SK-N-SH (cell line): Measurements from ENCODE around the gene G6PC2. TPM values are rescaled to one million over a fixed set of nuclear protein-coding genes. Genes with fewer than 3 reads are reported as not detected.

ENCODE experiments used
- CTCF ChIA-PET: fragments of 300-600, 350-600 bp; formaldehyde crosslinking; extraction: SDS; loops from one replicate; lab custom pipeline; 2021; lab: Yijun Ruan, JAX
- POLR2A ChIA-PET: fragments of 350-600 bp; sonication (Branson Sonifier 250); formaldehyde crosslinking; extraction: SDS; loops from one replicate; lab custom pipeline; 2020; ENCODE audit warnings: antibody characterized with exemption, inconsistent platforms; lab: Yijun Ruan, JAX
- DNase-seq: peaks from one replicate; pipeline ENCODE4 v3.0.0; 2012
- H2AFZ ChIP-seq: fragments of 200-600 bp; sonication (generic); 2 replicates; pipeline ENCODE4 v1.8.1; 2016; ENCODE audit warnings: antibody characterized with exemption, mild to moderate bottlenecking, low read depth
- H3F3A ChIP-seq: fragments of 200-600 bp; sonication (generic); replicated peaks from 2 replicates; pipeline ENCODE3; 2016; ENCODE audit warnings: antibody characterized with exemption, mild to moderate bottlenecking; ENCODE audit not compliant: insufficient read depth
- H3K27ac ChIP-seq, 2 experiments: fragments of 200-500 bp in 1 of 2; fragments of 200-600 bp in 1 of 2; sonication (Bioruptor generic) in 1 of 2; sonication (generic), shearing (Covaris generic) in 1 of 2; 2 replicates each; pipeline versions ENCODE4 v1.5.1 to v1.6.1; 2014 to 2016; ENCODE audit warnings: low read depth in 2 of 2, inconsistent platforms in 1 of 2, low read length in 1 of 2, mild to moderate bottlenecking in 1 of 2, mixed read lengths in 1 of 2
- H3K27me3 ChIP-seq: fragments of 200-600 bp; sonication (generic), shearing (Covaris generic); 2 replicates; pipeline ENCODE4 v1.6.1; 2016; ENCODE audit warnings: mixed run types; ENCODE audit not compliant: insufficient read depth
- H3K36me3 ChIP-seq, 2 experiments: fragments of 200-500 bp in 1 of 2; fragments of 200-600 bp in 1 of 2; sonication (Bioruptor generic) in 1 of 2; sonication (generic) in 1 of 2; replicated peaks in 1 of 2; 2 replicates each; pipeline versions ENCODE3 to v1.5.1; 2014 to 2016; ENCODE audit warnings: low read length in 1 of 2, mild to moderate bottlenecking in 1 of 2; ENCODE audit not compliant: insufficient read depth in 2 of 2, control insufficient read depth in 1 of 2
- H3K4me1 ChIP-seq, 2 experiments: fragments of 200-500 bp in 1 of 2; fragments of 200-600 bp in 1 of 2; sonication (Bioruptor generic) in 1 of 2; sonication (generic), shearing (Covaris generic) in 1 of 2; 2 replicates each; pipeline versions ENCODE4 v1.5.1 to v1.6.1; 2014 to 2016; ENCODE audit warnings: low read depth in 1 of 2, low read length in 1 of 2, mixed run types in 1 of 2; ENCODE audit not compliant: insufficient read depth in 2 of 2, control insufficient read depth in 1 of 2
- H3K4me2 ChIP-seq: fragments of 200-600 bp; sonication (generic), shearing (Covaris generic); 2 replicates; pipeline ENCODE4 v1.6.1; 2017; ENCODE audit warnings: mixed run types
- H3K4me3 ChIP-seq, 2 experiments: fragments of 200-500 bp in 1 of 2; fragments of 200-600 bp in 1 of 2; sonication (Bioruptor generic) in 1 of 2; sonication (generic), shearing (Covaris generic) in 1 of 2; 2 replicates each; pipeline versions ENCODE4 v1.5.1 to v1.8.1; 2014 to 2016; ENCODE audit warnings: low read depth in 2 of 2, inconsistent platforms in 1 of 2, low read length in 1 of 2, mild to moderate bottlenecking in 1 of 2, mixed read lengths in 1 of 2, moderate library complexity in 1 of 2
- H3K79me2 ChIP-seq: fragments of 200-600 bp; sonication (generic); 2 replicates; pipeline ENCODE4 v1.8.1; 2017; ENCODE audit warnings: mild to moderate bottlenecking; ENCODE audit not compliant: insufficient read depth
- H3K9ac ChIP-seq: fragments of 200-600 bp; sonication (generic); 2 replicates; pipeline ENCODE4 v1.6.1; 2017; ENCODE audit warnings: mixed run types
- H3K9me2 ChIP-seq: fragments of 200-600 bp; sonication (generic); 2 replicates; pipeline ENCODE4 v1.6.1; 2017; ENCODE audit warnings: mixed run types
- H3K9me3 ChIP-seq: fragments of 200-600 bp; sonication (generic); 2 replicates; pipeline ENCODE4 v1.6.1; 2017; ENCODE audit warnings: mixed run types, mild to moderate bottlenecking, moderate library complexity
- H4K20me1 ChIP-seq: fragments of 200-600 bp; sonication (generic); 2 replicates; pipeline ENCODE4 v1.6.1; 2017; ENCODE audit warnings: mild to moderate bottlenecking, mixed run types; ENCODE audit not compliant: insufficient read depth
- CHD2 ChIP-seq: fragments of 150-350 bp; IDR thresholded peaks from 2 replicates; pipeline ENCODE4 v1.6.1; 2018; ENCODE audit warnings: low read length; ENCODE audit not compliant: partially characterized antibody
- CTCF ChIP-seq: fragments of 200-600 bp; sonication (generic); IDR thresholded peaks from 2 replicates; pipeline ENCODE4 v1.6.1; 2017; ENCODE audit warnings: antibody characterized with exemption, mild to moderate bottlenecking, moderate library complexity
- EZH2phosphoT487 ChIP-seq: fragments of 200-600 bp; sonication (generic); IDR thresholded peaks from 2 replicates; pipeline ENCODE4 v1.6.1; 2017; ENCODE audit warnings: low read depth, mixed run types, mild to moderate bottlenecking, antibody characterized with exemption, moderate library complexity, borderline replicate concordance
- FOXJ3 ChIP-seq: sonication (generic); formaldehyde crosslinking; IDR thresholded peaks from 2 replicates; pipeline ENCODE4 v1.5.1; 2020; ENCODE audit warnings: mild to moderate bottlenecking, missing genetic modification reagents
- FOXM1 ChIP-seq: IDR thresholded peaks from 2 replicates; pipeline ENCODE4 v1.4.0; 2012; ENCODE audit warnings: low read depth, mild to moderate bottlenecking
- GABPA ChIP-seq: IDR thresholded peaks from 2 replicates; pipeline ENCODE4 v1.4.0; 2012; ENCODE audit warnings: low read depth, mild to moderate bottlenecking
- IRF3 ChIP-seq: fragments of 150-350 bp; IDR thresholded peaks from 2 replicates; pipeline ENCODE4 v1.6.1; 2016; ENCODE audit warnings: mild to moderate bottlenecking, low read depth, low read length
- JUND ChIP-seq: IDR thresholded peaks from 2 replicates; pipeline ENCODE4 v1.4.0; 2012
- MEF2A ChIP-seq: IDR thresholded peaks from 2 replicates; pipeline ENCODE4 v1.4.0; 2012; ENCODE audit warnings: low read depth, borderline replicate concordance
- MXI1 ChIP-seq: IDR thresholded peaks from 2 replicates; pipeline ENCODE4 v1.6.1; 2012; ENCODE audit warnings: mild to moderate bottlenecking, low read depth, low read length, improper control_type of control experiment
- NFIC ChIP-seq: IDR thresholded peaks from 2 replicates; pipeline ENCODE4 v1.4.0; 2012; ENCODE audit warnings: borderline replicate concordance
- PBX3 ChIP-seq: IDR thresholded peaks from 2 replicates; pipeline ENCODE4; 2012
- POLR2AphosphoS5 ChIP-seq: IDR thresholded peaks from 2 replicates; pipeline ENCODE4 v1.6.1; 2012; ENCODE audit warnings: low read depth, low read length
- RAD21 ChIP-seq: IDR thresholded peaks from 2 replicates; pipeline ENCODE4 v1.6.1; 2012; ENCODE audit warnings: mild to moderate bottlenecking, low read length
- RCOR1 ChIP-seq: fragments of 150-350 bp; IDR thresholded peaks from 2 replicates; pipeline ENCODE4 v1.6.1; 2017; ENCODE audit warnings: antibody characterized with exemption, low read length
- RFX5 ChIP-seq: IDR thresholded peaks from 2 replicates; pipeline ENCODE4 v1.6.1; 2012; ENCODE audit warnings: mild to moderate bottlenecking, improper control_type of control experiment, low read length
- RXRA ChIP-seq: IDR thresholded peaks from 2 replicates; pipeline ENCODE4 v1.4.0; 2012; ENCODE audit warnings: low read depth, mild to moderate bottlenecking, borderline replicate concordance
- SMC3 ChIP-seq: IDR thresholded peaks from 2 replicates; pipeline ENCODE4 v1.6.1; 2012; ENCODE audit warnings: low read depth, low read length, improper control_type of control experiment
- TEAD4 ChIP-seq: IDR thresholded peaks from 2 replicates; pipeline ENCODE4 v1.4.0; 2012; ENCODE audit warnings: mild to moderate bottlenecking, borderline replicate concordance; ENCODE audit not compliant: insufficient read depth
- USF1 ChIP-seq: IDR thresholded peaks from 2 replicates; pipeline ENCODE4 v1.4.0; 2012; ENCODE audit warnings: low read depth, borderline replicate concordance
- YY1 ChIP-seq: IDR thresholded peaks from 2 replicates; pipeline ENCODE4 v1.4.0; 2012; ENCODE audit warnings: low read depth, mild to moderate bottlenecking
- WGBS: methylation state at CpG from one replicate; pipeline ENCODE4 v1.1.6; 2017; ENCODE audit warnings: low lambda C conversion rate; 5-methylcytosine and 5-hydroxymethylcytosine counted together
- polyA plus RNA-seq, 3 experiments: library from polyadenylated mRNA; depleted of rRNA; stranded (reverse); fragments of >200 nt; gene quantifications; 2 replicates each; pipeline ENCODE4 v1.2.3, GENCODE V29; 2012

G6PC2 gene
- polyA plus RNA-seq, 1 of the 3 experiments (the other 2 are of a cell fraction): not detected

- peaks cover 6% of the 10 kb centered on the region for H3K27me3 ChIP-seq
- no peak overlapping the region for H3K27ac ChIP-seq
- TF ChIP-seq EZH2phosphoT487 (no peak), USF1 (no peak), MEF2A (no peak), CHD2 (no peak), FOXJ3 (CRISPR knock-in tag) (no peak), RXRA (no peak), GABPA (no peak), YY1 (no peak), TEAD4 (no peak), RCOR1 (no peak), JUND (no peak), RFX5 (no peak), PBX3 (no peak), MXI1 (no peak)
- TF ChIP-seq, all 33 proteins: peak for 0
- no peaks in the 10 kb centered on the region for H3K79me2 ChIP-seq
- no peak overlapping the region for H3K4me3 ChIP-seq
- no peaks in the 10 kb centered on the region for H3K9me3 ChIP-seq
- ChIA-PET POLR2A (no interaction called here), CTCF (no interaction called here)
- no peaks in the 10 kb centered on the region for H4K20me1 ChIP-seq
- no peaks in the 10 kb centered on the region for H3F3A ChIP-seq
- H3K9me2 ChIP-seq: no peaks in the 10 kb centered on the region
- peaks cover 0 to 4% of the 10 kb centered on the region in 2 experiments; a peak in 2 of 4 replicates for H3K4me1 ChIP-seq
- no peak for DNase-seq
- H3K9ac ChIP-seq: no peak overlapping the region
- no peak overlapping the region for H2AFZ ChIP-seq
- 69% methylated on average over 4 of the region's 4 CpGs for WGBS
- H3K4me2 ChIP-seq: no peak overlapping the region
- H3K36me3 ChIP-seq: no peaks in the 10 kb centered on the region
Observed at GRCh38 chr2:168916331-168916675, 15.2 kb downstream of the G6PC2 start.

GRCh38 chr2:168920504-168921157 lies 19.5 kb downstream of the G6PC2 start:
- H3F3A ChIP-seq: no peaks in the 10 kb centered on the region
- no peak overlapping the region for H3K9ac ChIP-seq
- ChIA-PET CTCF (interaction anchor here (0.6 to 4.8 kb wide), 12 partner anchors 14 to 1247 kb away, joined by 3 to 26 read pairs (median 3); no protein-coding TSS in a partner anchor), POLR2A (no interaction called here)
- no peaks in the 10 kb centered on the region for H4K20me1 ChIP-seq
- no peaks in the 10 kb centered on the region for H3K4me1 ChIP-seq
- no peaks in the 10 kb centered on the region for H3K9me2 ChIP-seq
- H3K79me2 ChIP-seq: no peaks in the 10 kb centered on the region
- no peak overlapping the region for H3K27ac ChIP-seq
- H3K9me3 ChIP-seq: no peaks in the 10 kb centered on the region
- H3K27me3 ChIP-seq: peaks cover 2% of the 10 kb centered on the region
- H3K4me2 ChIP-seq: no peak overlapping the region
- H3K4me3 ChIP-seq: no peak overlapping the region
- 20% methylated on average over 4 of the region's 4 CpGs for WGBS
- no peaks in the 10 kb centered on the region for H3K36me3 ChIP-seq
- H2AFZ ChIP-seq: no peak overlapping the region
- DNase-seq: peak; percentile 25
- TF ChIP-seq EZH2phosphoT487 (no peak), MEF2A (no peak), IRF3 (no peak), JUND (no peak), FOXM1 (no peak), PBX3 (no peak), NFIC (no peak), CHD2 (no peak), MXI1 (no peak), CTCF (peak; percentile 75), SMC3 (peak; percentile 57), RAD21 (peak; percentile 76), YY1 (no peak), POLR2AphosphoS5 (no peak), RXRA (no peak)
